H1 (cell line): Measurements from ENCODE around the gene BRME1. TPM values are rescaled to one million over a fixed set of nuclear protein-coding genes. Genes with fewer than 3 reads are reported as not detected.

Experiments
- CTCF ChIA-PET: fragments of 300-600 bp; sonication (Branson Sonifier 250); formaldehyde crosslinking; loops from one replicate; lab custom pipeline; 2021; ENCODE audit not compliant: partially characterized antibody; lab: Charles Lee
- POLR2A ChIA-PET: fragments of 300-600 bp; sonication (Branson Sonifier 250); formaldehyde crosslinking; loops from one replicate; lab custom pipeline; 2021; ENCODE audit warnings: inconsistent platforms; ENCODE audit not compliant: partially characterized antibody; lab: Charles Lee
- DNase-seq, 2 experiments: peaks; one replicate each; pipeline versions ENCODE4 v3.0.0 to v3.0.0-alpha.2; 2010 to 2022; ENCODE audit warnings: low spot score in 2 of 2, low read depth in 1 of 2, mixed read lengths in 1 of 2
- FAIRE-seq: peaks from 2 replicates; lab custom pipeline; 2011; peaks lifted over from hg19 to GRCh38; lab: Jason Lieb, UNC
- H2AFZ ChIP-seq: 2 replicates; pipeline ENCODE4 v1.8.1; 2012; ENCODE audit warnings: low read length, inconsistent platforms
- H2AK5ac ChIP-seq: 2 replicates; pipeline ENCODE4 v1.6.1; 2013; ENCODE audit warnings: low read depth, low read length
- H2BK120ac ChIP-seq: replicated peaks from 2 replicates; pipeline ENCODE3; 2013; ENCODE audit warnings: low read depth, low read length, inconsistent platforms
- H2BK12ac ChIP-seq: 2 replicates; pipeline ENCODE4 v1.6.1; 2013; ENCODE audit warnings: low read depth, low read length
- H2BK15ac ChIP-seq: 2 replicates; pipeline ENCODE4 v1.6.1; 2013; ENCODE audit warnings: low read length
- H2BK20ac ChIP-seq: 2 replicates; pipeline ENCODE4 v1.6.1; 2013; ENCODE audit warnings: low read length
- H2BK5ac ChIP-seq: 2 replicates; pipeline ENCODE4 v1.6.1; 2013; ENCODE audit warnings: low read depth, low read length
- H3K14ac ChIP-seq: 2 replicates; pipeline ENCODE4 v1.6.1; 2013; ENCODE audit warnings: inconsistent platforms; ENCODE audit not compliant: insufficient read length
- H3K18ac ChIP-seq: 2 replicates; pipeline ENCODE4 v1.6.1; 2013; ENCODE audit warnings: low read length; ENCODE audit errors: extremely low read depth
- H3K23ac ChIP-seq: 2 replicates; pipeline ENCODE4 v1.6.1; 2013; ENCODE audit warnings: inconsistent platforms; ENCODE audit not compliant: insufficient read length
- H3K23me2 ChIP-seq: 2 replicates; pipeline ENCODE4 v1.6.1; 2013; ENCODE audit warnings: low read depth, low read length
- H3K27ac ChIP-seq: 2 replicates; pipeline ENCODE4 v1.6.1; 2011; ENCODE audit warnings: low read depth, low read length, inconsistent platforms
- H3K27me3 ChIP-seq, 4 experiments: replicated peaks in 1 of 4; 1 replicate in 1 of 4; 2 replicates in 3 of 4; pipeline versions ENCODE4 v1.6.1 to v1.8.1; 2011 to 2013; ENCODE audit warnings: low read length in 3 of 4, mild to moderate bottlenecking in 3 of 4, inconsistent platforms in 2 of 4, mixed read lengths in 2 of 4, moderate library complexity in 1 of 4; ENCODE audit not compliant: control insufficient read depth in 3 of 4, insufficient read depth in 3 of 4; ENCODE audit errors: extremely low read depth in 1 of 4
- H3K36me3 ChIP-seq, 4 experiments: 2 replicates each; pipeline versions ENCODE4 v1.6.1 to v1.8.1; 2011 to 2013; ENCODE audit warnings: mild to moderate bottlenecking in 4 of 4, low read length in 3 of 4, moderate library complexity in 2 of 4, control low read depth in 1 of 4, inconsistent platforms in 1 of 4; ENCODE audit not compliant: insufficient read depth in 4 of 4, control insufficient read depth in 2 of 4
- H3K4ac ChIP-seq: replicated peaks from 2 replicates; pipeline ENCODE3; 2013; ENCODE audit warnings: low read length, low read depth, mixed read lengths, inconsistent platforms; ENCODE audit not compliant: insufficient read length
- H3K4me1 ChIP-seq, 4 experiments: replicated peaks in 1 of 4; 1 replicate in 1 of 4; 2 replicates in 3 of 4; pipeline versions ENCODE4 v1.6.1 to v1.8.1; 2011 to 2013; ENCODE audit warnings: low read length in 3 of 4, inconsistent platforms in 2 of 4, mixed read lengths in 1 of 4; ENCODE audit not compliant: insufficient read depth in 4 of 4, control insufficient read depth in 3 of 4
- H3K4me2 ChIP-seq, 2 experiments: 2 replicates each; pipeline versions ENCODE4 v1.6.1 to v1.8.1; 2011 to 2013; ENCODE audit warnings: low read depth in 2 of 2, low read length in 2 of 2, control low read depth in 1 of 2, inconsistent platforms in 1 of 2, mild to moderate bottlenecking in 1 of 2; ENCODE audit not compliant: insufficient read depth in 1 of 2
- H3K4me3 ChIP-seq, 4 experiments: fragments of 200-600, 300-600 bp in 1 of 4; sonication (generic), shearing (Covaris generic), sonication (Bioruptor Twin) in 1 of 4; 2 replicates each; pipeline versions ENCODE4 v1.5.1 to v1.8.1; 2011 to 2016; ENCODE audit warnings: low read length in 4 of 4, low read depth in 3 of 4, control low read depth in 2 of 4, inconsistent platforms in 2 of 4, mild to moderate bottlenecking in 2 of 4, mixed read lengths in 1 of 4, moderate library complexity in 1 of 4; ENCODE audit not compliant: insufficient read depth in 2 of 4; ENCODE audit errors: extremely low read depth in 1 of 4
- H3K56ac ChIP-seq: replicated peaks from 2 replicates; pipeline ENCODE3; 2013; ENCODE audit warnings: low read depth, mild to moderate bottlenecking, mixed read lengths, low read length, inconsistent platforms; ENCODE audit not compliant: insufficient read length
- H3K79me1 ChIP-seq: 2 replicates; pipeline ENCODE4 v1.6.1; 2013; ENCODE audit warnings: low read depth, low read length, control low read depth
- H3K79me2 ChIP-seq, 2 experiments: 2 replicates each; pipeline versions ENCODE4 v1.6.1 to v1.8.1; 2012 to 2013; ENCODE audit warnings: low read length in 2 of 2, mild to moderate bottlenecking in 2 of 2, inconsistent platforms in 1 of 2; ENCODE audit not compliant: insufficient read depth in 2 of 2, control insufficient read depth in 1 of 2
- H3K9ac ChIP-seq, 4 experiments: replicated peaks in 1 of 4; 1 replicate in 1 of 4; 2 replicates in 3 of 4; pipeline versions ENCODE4 v1.6.1 to v1.8.1; 2011 to 2013; ENCODE audit warnings: low read depth in 3 of 4, low read length in 3 of 4, control low read depth in 2 of 4, mild to moderate bottlenecking in 2 of 4, moderate library complexity in 2 of 4, inconsistent platforms in 1 of 4; ENCODE audit errors: extremely low read depth in 1 of 4
- H3K9me3 ChIP-seq, 2 experiments: 2 replicates each; pipeline versions ENCODE4 v1.6.1 to v1.8.1; 2012 to 2013; ENCODE audit warnings: mild to moderate bottlenecking in 2 of 2, moderate library complexity in 2 of 2, control low read depth in 1 of 2, inconsistent platforms in 1 of 2, low read depth in 1 of 2, low read length in 1 of 2, mixed read lengths in 1 of 2; ENCODE audit not compliant: insufficient read depth in 2 of 2
- H4K20me1 ChIP-seq, 2 experiments: replicated peaks in 1 of 2; 2 replicates each; pipeline versions ENCODE3 to v1.8.1; 2011 to 2013; ENCODE audit warnings: inconsistent platforms in 2 of 2, low read length in 2 of 2, mild to moderate bottlenecking in 1 of 2; ENCODE audit not compliant: insufficient read depth in 2 of 2, control insufficient read depth in 1 of 2
- H4K5ac ChIP-seq: 2 replicates; pipeline ENCODE4 v1.6.1; 2013; ENCODE audit warnings: low read length, low read depth, mixed read lengths, inconsistent platforms; ENCODE audit not compliant: insufficient read length
- H4K8ac ChIP-seq: 2 replicates; pipeline ENCODE4 v1.8.0; 2013; ENCODE audit warnings: mild to moderate bottlenecking, moderate library complexity, low read length, inconsistent platforms; ENCODE audit not compliant: insufficient read depth; ENCODE audit errors: extremely low read depth
- H4K91ac ChIP-seq: replicated peaks from 2 replicates; pipeline ENCODE3; 2013; ENCODE audit warnings: low read length, mixed read lengths, inconsistent platforms; ENCODE audit not compliant: insufficient read length
- TEAD4 ChIP-seq: IDR thresholded peaks from 2 replicates; pipeline ENCODE4 v1.6.1; 2012; ENCODE audit warnings: low read depth, low read length, inconsistent platforms, mixed read lengths
- WGBS, 2 experiments: shearing (Covaris generic) in 1 of 2; methylation state at CpG; one replicate each; pipeline versions ENCODE4 v1.1.6 to v1.1.7; 2013 to 2015; ENCODE audit warnings: low lambda C conversion rate in 2 of 2, mixed read lengths in 2 of 2, inconsistent platforms in 1 of 2, low coverage in 1 of 2, missing lambda C conversion rate in 1 of 2; ENCODE audit not compliant: insufficient replicate concordance in 2 of 2, insufficient coverage in 1 of 2, insufficient read length in 1 of 2; ENCODE audit errors: extremely low coverage in 1 of 2, missing lambda C conversion rate in 1 of 2; 5-methylcytosine and 5-hydroxymethylcytosine counted together
- polyA plus RNA-seq, 7 experiments: library from polyadenylated mRNA; depleted of rRNA in 3 of 7; stranded (reverse) in 5 of 7; unstranded in 2 of 7; fragments of >200 nt in 5 of 7; fragments of 200-250 nt in 2 of 7; gene quantifications; 1 replicate in 5 of 7; 2 replicates in 1 of 7; 4 replicates in 1 of 7; pipeline versions ENCODE4 v1.2.1 to v1.2.3, GENCODE V29; 2011 to 2013; ENCODE audit warnings: missing spikeins in 2 of 7, mixed read lengths in 2 of 7
- total RNA-seq: library from RNA; stranded (reverse); fragmentation: NEBNext Ultra II Directional; extraction: Animal tissue kit (Norgen Biotek cat#: 25700); gene quantifications from 2 replicates; pipeline ENCODE4 v1.2.1, GENCODE V29; 2021

BRME1 gene
- total and polyA plus RNA-seq, 2 of the 8 experiments (the other 6 are each of a cell fraction or from before 2014, with no cell fraction given) = 4.6 to 4.7 TPM

DNA sequence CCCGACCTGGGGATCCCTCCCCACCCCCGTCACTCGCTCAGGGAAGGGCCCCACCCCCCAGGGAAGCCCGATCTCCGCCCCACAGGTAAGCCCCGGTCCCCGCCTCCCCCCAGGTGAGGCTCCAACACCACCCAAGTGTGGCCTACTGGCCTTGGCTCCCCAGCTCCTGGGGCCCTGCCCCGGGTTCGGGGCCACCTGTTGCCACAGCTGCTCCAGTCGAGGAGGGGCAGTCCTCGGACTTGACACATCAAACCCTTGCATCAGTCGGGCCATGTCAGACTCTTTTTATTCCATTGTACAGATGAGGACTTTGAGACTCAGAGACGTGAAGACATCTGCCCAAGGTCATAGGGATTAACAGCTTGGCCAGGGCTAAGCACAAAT, 596 bp upstream of the BRME1 start:
- peaks cover 0 to 4% (median 3%) of the 10 kb centered on the region in 4 experiments; a peak in 3 of 7 replicates for H3K27me3 ChIP-seq
- no peaks in the 10 kb centered on the region for H4K20me1 ChIP-seq
- no peak overlapping the region for H3K27ac ChIP-seq
- H2BK120ac ChIP-seq = no peak overlapping the region
- POLR2A ChIA-PET = interaction anchor here (1.0 to 2.5 kb wide), 4 partner anchors 14 to 56 kb away, joined by 3 to 7 read pairs (median 4); no protein-coding TSS in a partner anchor
- no peak overlapping the region for H2BK20ac ChIP-seq
- peak overlapping the region; percentile 69 for H4K8ac ChIP-seq
- H3K4ac ChIP-seq = no peak overlapping the region
- H4K5ac ChIP-seq = peak overlapping the region; percentile 22
- H3K9me3 ChIP-seq = no peaks in the 10 kb centered on the region
- no peak overlapping the region for H3K14ac ChIP-seq
- H3K36me3 ChIP-seq = peaks cover 0 to 4% (median 0%) of the 10 kb centered on the region in 4 experiments; a peak in 1 of 8 replicates
- no peak for TF ChIP-seq TEAD4
- no peak overlapping the region for H3K56ac ChIP-seq
- no peak overlapping the region for H3K23ac ChIP-seq
- 46% methylated on average over 6 of the region's 13 CpGs; no CpG with 5 or more reads in 1 of the 2 experiments for WGBS, 2 experiments
- peak overlapping the region; percentile 81 to 85 (median 82) for H3K4me3 ChIP-seq
- no peak overlapping the region for H2AFZ ChIP-seq
- H3K9ac ChIP-seq = peak overlapping the region in 3 of 4 experiments; percentile 8 to 69 (median 47); a peak in 3 of 7 replicates
- H3K4me1 ChIP-seq = peaks cover 0 to 6% (median under 1%) of the 10 kb centered on the region in 4 experiments; a peak in 2 of 7 replicates
- peak overlapping the region; percentile 95; the same call in 1 of the 2 replicates for H3K18ac ChIP-seq
- 0 out of 2 replicates have a peak overlapping the region, but pooled peaks have one; percentile 27 for H2BK12ac ChIP-seq
- no peak overlapping the region for H4K91ac ChIP-seq
- FAIRE-seq (no peak), DNase-seq (no peak)
- CTCF ChIA-PET = interaction anchor here (0.5 to 1.6 kb wide), 10 partner anchors 18 to 566 kb away, joined by 3 to 11 read pairs (median 3); no protein-coding TSS in a partner anchor
- peaks cover 8% of the 10 kb centered on the region; the same call in 1 of the 2 replicates for H3K23me2 ChIP-seq
- peaks cover 3% of the 10 kb centered on the region; the same call in 1 of the 2 replicates for H3K79me1 ChIP-seq
- H2BK15ac ChIP-seq = no peak overlapping the region
- no peaks in the 10 kb centered on the region for H3K79me2 ChIP-seq
- H3K4me2 ChIP-seq = peak overlapping the region; percentile 55 to 68
- no peak overlapping the region for H2AK5ac ChIP-seq
- no peak overlapping the region for H2BK5ac ChIP-seq
